ENCODE results near the gene PEF1. TPM values are rescaled to one million over a fixed set of nuclear protein-coding genes. Genes with fewer than 3 reads are reported as not detected.

Gene PEF1
- total RNA-seq, 1 experiment from 2014 or later: 40.3 TPM

DNA sequence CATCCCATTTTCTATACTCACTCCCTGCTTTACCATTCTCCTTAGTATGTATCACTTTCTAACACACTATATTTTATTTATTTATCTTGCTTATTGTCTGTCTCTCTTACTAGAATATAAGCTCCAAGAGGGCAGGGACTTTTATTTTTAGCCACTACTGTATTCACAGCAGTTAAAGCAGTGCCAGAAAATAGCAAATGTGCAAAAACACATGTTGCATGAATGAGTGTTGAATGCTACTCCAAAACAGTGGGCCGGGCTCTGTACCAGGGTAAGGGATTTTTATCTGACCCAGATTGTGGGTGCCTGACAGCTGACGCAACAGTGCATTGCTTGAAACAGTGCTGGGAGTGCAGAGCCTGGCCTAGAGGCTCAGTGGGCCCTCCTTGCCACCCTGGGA, 34.4 kb upstream of the PEF1 start:
- Histone ChIP-seq H3K79me1 (ENCODE audit: insufficient read depth, low read depth, low read length, poor library complexity, severe bottlenecking) (no peaks in the 10 kb centered on the region), H4K20me1 (ENCODE audit: control insufficient read depth, insufficient read depth, insufficient read length) (no peaks in the 10 kb centered on the region), H2BK12ac (ENCODE audit: insufficient read length, low read depth, low read length) (no peak overlapping the region), H3K9ac (ENCODE audit: extremely low read depth, insufficient read length, low read length) (no peak overlapping the region), H3K4me1 (ENCODE audit: insufficient read depth, low read length) (no peaks in the 10 kb centered on the region), H2BK120ac (ENCODE audit: low read depth, low read length, poor library complexity, severe bottlenecking) (no peak overlapping the region), H3K4ac (ENCODE audit: low read depth, low read length) (no peak overlapping the region), H2BK5ac (ENCODE audit: insufficient read length, low read length) (no peak overlapping the region), H3T11ph (ENCODE audit: low read length) (no peak overlapping the region), H2AK5ac (ENCODE audit: insufficient read length, low read length) (no peak overlapping the region), H3K56ac (ENCODE audit: insufficient read length, low read depth, low read length) (no peak overlapping the region), H3K9me3 (ENCODE audit: control insufficient read depth, low read depth, low read length) (no peaks in the 10 kb centered on the region), H3K18ac (ENCODE audit: insufficient read length, low read depth, low read length) (no peak overlapping the region), H4K8ac (replicated peaks; ENCODE audit: insufficient read length, low read depth, low read length) (no peak overlapping the region), H2BK15ac (ENCODE audit: low read depth, low read length) (no peak overlapping the region), H3K27me3 (ENCODE audit: insufficient read depth, low read length) (no peaks in the 10 kb centered on the region), H3K27ac (ENCODE audit: insufficient read length, low read depth, low read length) (no peak overlapping the region), H4K5ac (ENCODE audit: insufficient read length, low read depth, low read length) (no peak overlapping the region), H2BK20ac (ENCODE audit: low read depth, low read length, poor library complexity, severe bottlenecking) (no peak overlapping the region), H3K23me2 (ENCODE audit: insufficient read length, low read depth, low read length, poor library complexity, severe bottlenecking) (no peaks in the 10 kb centered on the region), H2AFZ (ENCODE audit: low read length) (no peak overlapping the region), H3K14ac (ENCODE audit: insufficient read depth, low read length) (no peak overlapping the region), H3K4me2 (ENCODE audit: insufficient read depth, insufficient read length, low read length) (no peak overlapping the region), H3K23ac (ENCODE audit: insufficient read length, low read depth, low read length) (no peak overlapping the region), H3K79me2 (ENCODE audit: insufficient read depth, low read length) (no peaks in the 10 kb centered on the region), H4K91ac (ENCODE audit: insufficient read length, low read depth, low read length) (no peak overlapping the region)
- no peak overlapping the region for H3K27ac Mint-ChIP-seq
- TF ChIP-seq, protein P1, sequence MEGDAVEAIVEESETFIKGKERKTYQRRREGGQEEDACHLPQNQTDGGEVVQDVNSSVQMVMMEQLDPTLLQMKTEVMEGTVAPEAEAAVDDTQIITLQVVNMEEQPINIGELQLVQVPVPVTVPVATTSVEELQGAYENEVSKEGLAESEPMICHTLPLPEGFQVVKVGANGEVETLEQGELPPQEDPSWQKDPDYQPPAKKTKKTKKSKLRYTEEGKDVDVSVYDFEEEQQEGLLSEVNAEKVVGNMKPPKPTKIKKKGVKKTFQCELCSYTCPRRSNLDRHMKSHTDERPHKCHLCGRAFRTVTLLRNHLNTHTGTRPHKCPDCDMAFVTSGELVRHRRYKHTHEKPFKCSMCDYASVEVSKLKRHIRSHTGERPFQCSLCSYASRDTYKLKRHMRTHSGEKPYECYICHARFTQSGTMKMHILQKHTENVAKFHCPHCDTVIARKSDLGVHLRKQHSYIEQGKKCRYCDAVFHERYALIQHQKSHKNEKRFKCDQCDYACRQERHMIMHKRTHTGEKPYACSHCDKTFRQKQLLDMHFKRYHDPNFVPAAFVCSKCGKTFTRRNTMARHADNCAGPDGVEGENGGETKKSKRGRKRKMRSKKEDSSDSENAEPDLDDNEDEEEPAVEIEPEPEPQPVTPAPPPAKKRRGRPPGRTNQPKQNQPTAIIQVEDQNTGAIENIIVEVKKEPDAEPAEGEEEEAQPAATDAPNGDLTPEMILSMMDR (conservative IDR thresholded peaks at IDR 0.05): no peak
- no peaks in the 10 kb centered on the region for H3K36me3 Mint-ChIP-seq (ENCODE audit: insufficient read depth in 1 of 3, low read depth in 3 of 3)
- WGBS (ENCODE audit: extremely low coverage, insufficient read length, low lambda C conversion rate): no CpG with 5 or more reads among the region's 2 CpGs
- no peak overlapping the region for H3K4me3 Mint-ChIP-seq
- peaks cover 2 to 13% of the 10 kb centered on the region in 2 experiments; a peak in 3 of 4 replicates for H3K4me1 Mint-ChIP-seq
- H3K27me3 Mint-ChIP-seq (ENCODE audit: low read depth): no peaks in the 10 kb centered on the region
- DNase-seq: no peak
- H3K9me3 Mint-ChIP-seq: no peaks in the 10 kb centered on the region; a peak in 1 of 5 replicates
